Measurements from ENCODE around the gene KRI1. TPM values are rescaled to one million over a fixed set of nuclear protein-coding genes. Genes with fewer than 3 reads are reported as not detected.

KRI1 gene
- total RNA-seq, 1 experiment from 2014 or later: 17.3 TPM

- no peak for DNase-seq (ENCODE audit: extremely low read depth, low read depth)
Measured at GRCh38 chr19:10521461-10522171, 44.2 kb downstream of the KRI1 start.

- no peak for DNase-seq (ENCODE audit: extremely low read depth, low read depth)
Measured at GRCh38 chr19:10520652-10521318, 45.0 kb downstream of the KRI1 start.

GRCh38 chr19:10519421-10519820 is 46.4 kb downstream of the KRI1 start:
- no peak for DNase-seq (ENCODE audit: extremely low read depth, low read depth)

GRCh38 chr19:10518444-10519361 is 47.1 kb downstream of the KRI1 start:
- DNase-seq (ENCODE audit: extremely low read depth, low read depth): no peak

- DNase-seq (ENCODE audit: extremely low read depth, low read depth): no peak
Measured at GRCh38 chr19:10517760-10518443, 47.9 kb downstream of the KRI1 start.

GRCh38 chr19:10517361-10517759 is 48.5 kb downstream of the KRI1 start, which contains the start of gene S1PR5:
Gene S1PR5 (minus strand): TSS chr19:10517447. CDS start chr19:10515011, 2,436 bp downstream.
- DNase-seq (ENCODE audit: extremely low read depth, low read depth): no peak

- DNase-seq (ENCODE audit: extremely low read depth, low read depth): no peak
Measured at GRCh38 chr19:10516671-10517286, 49.0 kb downstream of the KRI1 start.

- DNase-seq (ENCODE audit: extremely low read depth, low read depth): no peak
Measured at GRCh38 chr19:10516064-10516385, 49.8 kb downstream of the KRI1 start.

GRCh38 chr19:10514211-10515145 is 51.3 kb downstream of the KRI1 start:
- DNase-seq (ENCODE audit: extremely low read depth, low read depth): no peak

- no peak for DNase-seq (ENCODE audit: extremely low read depth, low read depth)
Measured at GRCh38 chr19:10513223-10513622, 52.6 kb downstream of the KRI1 start.

GRCh38 chr19:10510301-10510802 is 55.5 kb downstream of the KRI1 start:
- no peak for DNase-seq (ENCODE audit: extremely low read depth, low read depth)

GRCh38 chr19:10508707-10509106 is 57.1 kb downstream of the KRI1 start:
- no peak for DNase-seq (ENCODE audit: extremely low read depth, low read depth)

- no peak for DNase-seq (ENCODE audit: extremely low read depth, low read depth)
Measured at GRCh38 chr19:10508036-10508435, 57.8 kb downstream of the KRI1 start.

- DNase-seq (ENCODE audit: extremely low read depth, low read depth): peak; percentile 49
Measured at GRCh38 chr19:10505583-10506229, 60.1 kb downstream of the KRI1 start.

Measured in NCI-H460 (cell line).